Activated CD4-positive, alpha-beta T cell treated with anti-CD3 and anti-CD28 coated beads for 36 hours (primary cell): ENCODE data around the gene TIAL1. TPM values are rescaled to one million over a fixed set of nuclear protein-coding genes. Genes with fewer than 3 reads are reported as not detected.

Experiments
- ATAC-seq: fragments of 200-7000 bp; cut with Tn5 transposase; one replicate; pipeline ENCODE4 v1.10.0; 2021; ENCODE audit warnings: mild to moderate bottlenecking, moderate library complexity
- CTCF ChIA-PET: fragments of 350-600 bp; sonication (Branson Sonifier 250); formaldehyde crosslinking; loops from one replicate; lab custom pipeline; 2021; ENCODE audit warnings: antibody characterized with exemption; lab: Charles Lee
- POLR2A ChIA-PET: fragments of 350-600 bp; sonication (Branson Sonifier 250); formaldehyde crosslinking; loops from one replicate; lab custom pipeline; 2021; ENCODE audit warnings: antibody characterized with exemption, inconsistent platforms; lab: Charles Lee
- DNase-seq: peaks from one replicate; pipeline ENCODE4 v3.0.0-alpha.2; 2020
- H3K27ac Mint-ChIP-seq: one replicate; pipeline ENCODE4 v1.8.0; 2021; ENCODE audit warnings: mixed read lengths
- H3K27me3 Mint-ChIP-seq: one replicate; pipeline ENCODE4 v1.8.0; 2021; ENCODE audit warnings: mixed read lengths
- H3K36me3 Mint-ChIP-seq: one replicate; pipeline ENCODE4 v1.8.0; 2021; ENCODE audit warnings: low read depth, mixed read lengths
- H3K4me1 Mint-ChIP-seq: one replicate; pipeline ENCODE4 v1.8.0; 2021; ENCODE audit warnings: mixed read lengths
- H3K4me3 Mint-ChIP-seq: one replicate; pipeline ENCODE4 v1.8.0; 2021; ENCODE audit warnings: mild to moderate bottlenecking, moderate library complexity, mixed read lengths
- H3K9me3 Mint-ChIP-seq: one replicate; pipeline ENCODE4 v1.8.0; 2021; ENCODE audit warnings: low read depth, mixed read lengths
- intact Hi-C, 2 experiments: fragments of 100-400 bp; cut with DNase I in 1 of 2; cut with micrococcal nuclease in 1 of 2; formaldehyde crosslinking; loops; one replicate each; pipeline versions ENCODE4 v1.14.2 to v1.15.1; 2022 to 2024; cut with DNase I, micrococcal nuclease
- total RNA-seq, 2 experiments: library from RNA; stranded (reverse); gene quantifications; one replicate each; pipeline ENCODE4 v1.2.3, GENCODE V29; 2021

The TIAL1 gene
- total RNA-seq, 2 experiments from 2014 or later = 187 to 197 TPM

DNA sequence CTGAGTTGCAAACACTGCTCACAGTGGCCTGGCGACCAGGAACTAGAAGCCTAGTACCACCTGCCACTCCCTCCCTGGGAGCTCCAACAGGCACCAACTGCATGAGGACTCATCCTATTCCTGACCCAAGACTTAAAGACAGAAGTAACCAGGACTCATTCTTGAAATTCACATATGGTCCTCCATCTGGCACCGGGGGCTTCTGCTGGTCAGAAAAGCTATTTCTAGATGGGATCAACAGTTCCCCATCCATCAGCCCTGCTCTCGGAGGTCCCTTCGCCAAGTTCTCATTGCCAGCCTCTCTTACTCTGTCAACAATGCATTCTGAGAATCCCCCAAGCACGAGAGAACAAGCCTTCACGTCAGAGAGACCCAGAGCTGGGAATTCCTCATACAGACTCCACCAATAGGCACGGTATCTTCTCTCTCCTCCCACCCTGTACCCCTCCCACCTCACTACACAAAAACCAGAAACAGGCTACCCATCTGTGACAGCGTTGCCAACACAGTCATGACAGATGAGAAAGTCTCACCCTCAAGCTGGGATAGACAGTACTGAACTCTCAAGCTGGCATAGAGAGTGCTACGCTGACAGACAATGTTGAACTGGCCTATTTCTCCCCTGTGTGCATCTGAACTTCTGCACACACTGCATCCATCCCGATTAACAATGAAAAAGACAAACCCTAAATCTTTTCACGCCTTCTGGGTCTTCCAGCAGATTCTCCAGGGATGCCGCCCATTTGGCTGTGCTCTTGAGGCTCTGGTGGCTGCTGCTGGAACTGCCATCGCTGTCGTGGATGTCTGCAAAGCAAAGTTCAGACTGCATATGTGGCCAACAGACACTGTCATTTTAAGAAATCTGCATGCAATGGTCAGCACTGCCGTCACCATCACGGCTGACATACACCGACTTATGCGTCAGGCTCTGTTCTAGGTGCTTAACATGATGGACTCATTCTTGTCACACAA lies 69.9 kb downstream of the TIAL1 start:
- CTCF ChIA-PET = interaction anchor here (0.8 to 2.0 kb wide), 9 partner anchors 10 to 327 kb away, joined by 3 to 7 read pairs (median 4); partner anchors contain the start of genes GRK5 and RGS10
- DNase-seq = no peak
- peak; percentile 51 for ATAC-seq
- Mint-ChIP-seq H3K4me3 (no peak overlapping the region), H3K36me3 (peaks cover 51% of the 10 kb centered on the region), H3K27me3 (no peaks in the 10 kb centered on the region), H3K9me3 (no peaks in the 10 kb centered on the region), H3K4me1 (peaks cover 62% of the 10 kb centered on the region), H3K27ac (peak overlapping the region; percentile 35)
- intact Hi-C loops = no loop called here
- POLR2A ChIA-PET = interaction anchor here (0.5 to 0.6 kb wide), 2 partner anchors 17 to 32 kb away, joined by 4 to 5 read pairs; no protein-coding TSS in a partner anchor

DNA sequence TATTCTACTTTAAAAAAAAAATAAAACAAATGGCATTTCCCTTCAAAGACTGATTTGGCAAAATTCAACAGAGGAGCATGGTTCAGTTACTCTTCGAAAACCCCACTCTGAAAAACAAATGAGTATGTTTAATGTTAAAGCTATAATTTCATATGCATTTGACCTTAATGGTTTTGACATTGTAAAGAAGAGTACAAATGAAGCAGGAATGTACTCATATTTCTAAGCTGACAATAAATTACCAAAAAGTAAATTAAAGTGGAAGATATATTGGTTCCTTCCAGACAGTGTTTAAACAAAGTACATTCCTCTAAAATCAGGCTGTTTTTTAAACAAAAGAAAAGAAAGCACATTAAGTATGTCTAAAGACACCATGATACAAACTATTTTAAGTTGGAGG lies 70.6 kb downstream of the TIAL1 start:
- CTCF ChIA-PET = interaction anchor here (0.7 to 2.0 kb wide), 12 partner anchors 8 to 326 kb away, joined by 3 to 7 read pairs (median 3); partner anchors contain the start of genes GRK5 and RGS10
- intact Hi-C loops = no loop called here

DNA sequence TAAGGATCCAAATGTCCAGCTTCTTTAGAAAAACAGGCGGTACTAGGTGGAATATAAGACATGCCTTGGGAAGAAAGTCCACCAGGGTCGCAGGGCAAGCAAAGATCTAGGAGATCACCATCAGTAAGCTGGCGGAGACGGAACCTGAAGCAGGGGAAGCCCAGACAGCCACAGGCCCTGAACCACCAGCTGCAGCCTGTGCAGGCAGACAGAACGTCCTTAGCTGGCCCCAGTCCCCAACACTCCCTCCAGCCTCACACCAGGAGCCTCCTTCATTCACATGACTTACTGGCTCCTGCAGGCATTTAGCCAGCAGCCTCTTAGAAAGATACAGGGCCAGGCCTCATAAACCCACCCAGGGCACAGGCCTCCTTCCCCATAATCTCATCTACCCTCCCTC lies 71.6 kb downstream of the TIAL1 start:
- H3K4me1 Mint-ChIP-seq = peaks cover 53% of the 10 kb centered on the region
- intact Hi-C loops = no loop called here
- H3K9me3 Mint-ChIP-seq = no peaks in the 10 kb centered on the region
- H3K27ac Mint-ChIP-seq = peak overlapping the region; percentile 19
- ATAC-seq (no peak), DNase-seq (no peak)
- H3K4me3 Mint-ChIP-seq = no peak overlapping the region
- peaks cover 55% of the 10 kb centered on the region for H3K36me3 Mint-ChIP-seq
- no peaks in the 10 kb centered on the region for H3K27me3 Mint-ChIP-seq
- CTCF ChIA-PET = interaction anchor here (0.5 to 2.0 kb wide), 5 partner anchors 12 to 373 kb away, joined by 3 to 5 read pairs (median 3); partner anchors contain the start of gene RGS10
- POLR2A ChIA-PET = no interaction called here

More for the DNA sequence above, 70.6 kb downstream of the TIAL1 start:
- POLR2A ChIA-PET = no interaction called here
- no peak overlapping the region for H3K27ac Mint-ChIP-seq
- no peak overlapping the region for H3K4me3 Mint-ChIP-seq
- H3K4me1 Mint-ChIP-seq = peaks cover 58% of the 10 kb centered on the region
- no peak for ATAC-seq
- DNase-seq = no peak
- H3K36me3 Mint-ChIP-seq = peaks cover 55% of the 10 kb centered on the region
- H3K27me3 Mint-ChIP-seq = no peaks in the 10 kb centered on the region
- no peaks in the 10 kb centered on the region for H3K9me3 Mint-ChIP-seq

DNA sequence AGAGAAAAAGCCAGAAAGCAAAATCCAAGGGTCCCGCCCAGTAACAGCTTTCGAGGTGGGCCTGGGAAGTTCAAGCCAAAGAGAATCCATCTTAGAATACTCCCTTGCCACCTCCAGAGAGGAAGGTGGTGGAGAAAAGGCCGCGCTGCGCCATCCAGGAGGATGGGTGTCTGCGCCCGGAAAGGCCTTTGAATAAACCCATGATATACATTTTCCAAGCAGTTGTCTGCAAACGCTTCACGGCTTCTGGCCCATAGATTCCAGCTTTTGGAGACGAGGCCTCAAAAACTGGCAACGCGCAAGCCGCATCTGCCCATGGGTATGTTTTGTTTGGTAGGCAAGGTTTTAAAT lies 72.1 kb downstream of the TIAL1 start:
- CTCF ChIA-PET = interaction anchor here (1.1 to 1.6 kb wide), 2 partner anchors 13 to 15 kb away, joined by 3 to 5 read pairs; no protein-coding TSS in a partner anchor
- H3K27ac Mint-ChIP-seq = no peak overlapping the region
- intact Hi-C loops = no loop called here
- no peaks in the 10 kb centered on the region for H3K9me3 Mint-ChIP-seq
- DNase-seq (no peak), ATAC-seq (no peak)
- H3K4me3 Mint-ChIP-seq = no peak overlapping the region
- peaks cover 59% of the 10 kb centered on the region for H3K36me3 Mint-ChIP-seq
- peaks cover 54% of the 10 kb centered on the region for H3K4me1 Mint-ChIP-seq
- H3K27me3 Mint-ChIP-seq = no peaks in the 10 kb centered on the region
- POLR2A ChIA-PET = no interaction called here

DNA sequence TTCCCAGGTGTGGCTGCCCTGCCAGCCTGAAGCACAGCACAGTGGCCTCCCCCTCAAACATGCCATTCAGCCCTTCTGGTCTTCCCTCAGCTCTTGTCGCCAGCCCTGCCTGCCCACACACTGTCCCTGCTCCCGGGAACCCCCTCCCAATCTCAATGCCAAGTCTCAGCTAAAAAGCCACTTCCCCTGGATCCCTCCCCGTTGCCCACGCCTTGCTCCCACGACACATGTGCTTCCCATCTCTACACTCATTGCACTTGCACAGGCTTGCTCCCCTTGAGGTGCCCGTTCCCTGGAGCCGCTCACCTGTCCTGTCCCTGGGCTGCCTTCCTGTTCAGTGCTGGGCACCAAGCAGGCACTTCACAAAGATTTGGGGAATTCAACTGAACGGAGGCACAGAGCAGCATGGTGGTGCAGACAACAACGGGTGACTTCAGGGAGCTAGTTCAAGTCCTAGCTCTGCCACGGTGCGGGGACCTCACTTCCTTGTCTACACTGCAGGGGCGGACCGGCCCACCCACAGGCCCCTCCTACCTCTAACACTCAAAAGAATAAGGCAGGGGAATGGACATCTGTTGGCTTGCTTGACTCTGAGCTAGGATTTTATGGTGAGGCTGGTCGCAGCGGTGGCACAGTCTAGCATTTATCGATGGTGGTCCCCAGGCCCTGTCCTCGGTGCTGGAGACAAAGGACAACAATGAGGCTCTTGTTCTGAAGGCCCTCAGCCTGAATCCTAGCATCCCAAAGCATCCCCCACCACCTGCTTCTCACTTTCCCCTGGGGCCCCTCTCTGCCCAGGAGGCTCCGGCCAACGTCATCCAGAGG lies 72.7 kb downstream of the TIAL1 start:
- H3K9me3 Mint-ChIP-seq = no peaks in the 10 kb centered on the region
- intact Hi-C loops = no loop called here
- ChIA-PET POLR2A (no interaction called here), CTCF (interaction anchor here (1.1 to 1.7 kb wide), 3 partner anchors 9 to 16 kb away, joined by 3 to 7 read pairs (median 5); no protein-coding TSS in a partner anchor)
- peaks cover 55% of the 10 kb centered on the region for H3K4me1 Mint-ChIP-seq
- no peaks in the 10 kb centered on the region for H3K27me3 Mint-ChIP-seq
- ATAC-seq = no peak
- no peak overlapping the region for H3K4me3 Mint-ChIP-seq
- peaks cover 55% of the 10 kb centered on the region for H3K36me3 Mint-ChIP-seq
- H3K27ac Mint-ChIP-seq = peak overlapping the region; percentile 44
- no peak for DNase-seq

Other genes with a start within 250 kb of the TIAL1 start
- 100 to 1,000 TPM; 186 to 191 TPM for gene RGS10, start 54.2 kb downstream of the TIAL1 start, total RNA-seq
- 10 to 100 TPM; 23.8 to 30.7 TPM for gene BAG3, start 54.4 kb upstream of the TIAL1 start, total RNA-seq
- gene INPP5F, start 129.1 kb upstream of the TIAL1 start, total RNA-seq = 10 to 100 TPM; 10.9 to 12.6 TPM